Middle frontal gyrus (tissue), 1 donor: ENCODE results near the gene RASD2.

Experiments
- DNase-seq: peaks from one replicate; pipeline ENCODE4 v3.0.0-alpha.2; 2015; ENCODE audit warnings: low spot score; ENCODE audit errors: extremely low spot score

The RASD2 gene

DNA sequence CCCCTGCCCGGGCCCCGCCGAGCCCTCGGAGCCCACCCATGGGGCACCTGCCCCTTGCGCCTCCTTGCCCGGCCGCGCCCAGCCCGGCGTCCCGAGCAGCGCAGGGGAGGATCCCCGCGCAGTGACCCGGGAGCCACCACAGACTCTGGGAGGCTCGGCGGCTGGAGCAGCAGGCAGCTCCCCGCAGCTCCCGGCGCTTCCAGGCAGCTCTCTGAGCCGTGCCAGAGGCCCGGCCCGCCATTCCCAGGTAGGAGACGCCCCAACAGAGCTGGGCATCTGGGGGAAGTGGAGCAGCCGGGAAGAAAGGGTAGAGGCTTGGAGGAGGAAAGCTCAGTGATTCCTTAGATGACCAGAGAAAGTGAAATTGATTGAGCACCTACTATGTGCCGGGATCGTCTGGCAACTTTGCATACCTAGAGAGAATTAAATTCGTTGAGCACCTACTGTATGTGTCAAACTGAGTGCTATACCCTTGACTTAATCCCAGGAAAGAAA, 670 bp downstream of the RASD2 start:
- DNase-seq = no peak

DNA sequence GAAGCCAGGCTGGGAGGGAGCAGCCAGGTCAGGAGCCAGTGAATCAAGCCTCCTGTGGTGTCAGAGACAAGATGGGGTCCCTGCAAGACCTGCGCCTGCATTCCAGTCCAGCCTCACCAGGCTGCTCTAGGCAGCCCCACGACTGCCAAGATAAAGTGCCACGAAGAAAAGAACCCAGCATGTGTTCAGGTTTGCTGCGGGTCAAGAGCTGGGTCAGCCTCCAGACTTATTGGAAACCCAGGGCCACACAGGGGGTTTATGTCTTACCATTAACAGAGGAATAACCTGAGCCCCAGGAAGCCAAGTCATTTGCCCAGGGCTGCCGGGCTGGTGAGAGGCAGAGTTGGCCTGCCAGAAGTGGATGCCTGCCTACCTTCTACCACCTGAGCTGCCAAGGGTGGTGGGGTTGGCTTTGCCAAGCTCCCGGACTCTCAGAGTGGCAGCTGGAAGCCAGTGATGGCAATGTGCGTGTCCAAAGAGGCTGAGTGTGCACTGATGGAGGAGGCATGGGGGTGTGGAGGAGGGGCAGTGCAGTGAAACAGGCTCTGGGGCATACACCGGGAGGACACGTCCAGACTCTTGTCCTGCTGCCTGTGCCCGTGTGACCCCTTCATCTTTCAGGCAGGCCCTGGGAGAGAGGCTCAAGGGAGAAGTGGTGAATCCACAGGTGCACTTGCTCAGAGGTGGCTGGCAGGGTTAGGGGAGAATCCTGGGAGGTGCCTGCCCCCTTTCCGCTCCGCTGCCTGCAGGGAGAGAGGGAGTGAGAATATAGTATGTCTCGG, 1.7 kb downstream of the RASD2 start:
- no peak for DNase-seq

DNA sequence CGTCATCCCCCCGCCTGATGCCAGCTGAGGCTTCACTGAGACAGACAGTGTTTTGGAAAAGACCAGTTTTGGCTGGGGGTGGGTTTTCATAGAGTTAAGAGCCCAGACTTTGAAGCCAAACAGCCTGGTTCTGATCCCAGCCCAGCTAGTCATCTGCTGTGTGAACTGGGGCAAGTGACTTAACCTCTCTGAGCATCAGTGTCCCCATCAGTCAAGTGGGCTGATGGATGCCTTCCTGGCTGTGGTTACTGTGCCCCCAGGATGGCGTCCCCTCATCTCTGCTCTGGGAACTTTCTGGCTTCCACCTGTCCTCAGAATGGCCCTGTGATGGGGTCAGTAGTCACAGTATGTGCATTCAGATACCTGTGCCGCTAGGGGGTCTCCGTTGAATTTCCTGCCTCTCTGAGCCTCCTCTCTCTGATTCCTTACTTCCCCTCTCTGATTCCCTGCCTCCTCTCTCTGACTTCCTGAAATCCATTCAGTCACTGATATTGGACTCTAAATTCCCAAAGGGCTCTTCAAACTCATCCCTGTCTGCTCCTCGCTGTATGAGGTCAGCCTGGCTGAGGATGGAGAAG, 2.4 kb downstream of the RASD2 start:
- DNase-seq = no peak

DNA sequence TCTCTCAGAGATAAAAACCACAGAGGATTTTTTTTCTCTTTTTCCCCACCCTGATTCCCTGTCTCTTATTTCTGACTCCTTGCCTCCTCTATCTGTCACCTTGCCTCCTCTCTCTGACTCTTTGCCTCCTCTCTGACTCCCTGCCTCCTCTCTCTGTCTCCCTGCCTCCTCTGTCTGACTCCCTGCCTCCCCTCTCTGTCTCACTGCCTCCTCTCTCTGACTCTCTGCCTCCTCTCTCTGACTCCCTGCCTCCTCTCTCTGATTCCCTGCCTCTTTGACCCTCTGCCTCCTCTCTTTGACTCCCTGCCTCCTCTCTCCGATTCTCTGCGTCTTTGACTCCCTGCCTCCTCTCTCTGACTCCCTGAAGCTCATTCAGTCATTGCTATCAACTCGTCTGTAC, 3.1 kb downstream of the RASD2 start:
- DNase-seq = no peak

DNA sequence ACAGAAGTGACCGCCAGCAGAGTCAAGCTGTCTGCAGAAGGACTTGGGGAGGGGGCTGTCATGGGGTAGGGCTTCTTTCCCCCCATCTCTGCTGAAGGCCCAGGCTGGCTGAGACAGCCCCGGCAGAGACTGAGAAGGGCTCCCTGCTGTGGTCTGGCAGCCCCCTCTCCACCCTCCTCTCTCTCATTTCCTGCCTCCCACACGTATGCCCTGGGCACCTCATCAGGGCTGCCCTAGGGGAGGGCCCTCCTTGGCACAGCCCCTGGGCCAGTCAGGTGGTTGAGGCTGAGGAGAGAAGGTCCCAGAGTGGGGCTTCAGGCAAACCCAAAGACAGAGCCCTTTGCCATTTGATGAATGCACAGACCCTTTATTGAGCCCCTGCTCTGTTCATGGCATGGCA, 3.6 kb downstream of the RASD2 start:
- no peak for DNase-seq

DNA sequence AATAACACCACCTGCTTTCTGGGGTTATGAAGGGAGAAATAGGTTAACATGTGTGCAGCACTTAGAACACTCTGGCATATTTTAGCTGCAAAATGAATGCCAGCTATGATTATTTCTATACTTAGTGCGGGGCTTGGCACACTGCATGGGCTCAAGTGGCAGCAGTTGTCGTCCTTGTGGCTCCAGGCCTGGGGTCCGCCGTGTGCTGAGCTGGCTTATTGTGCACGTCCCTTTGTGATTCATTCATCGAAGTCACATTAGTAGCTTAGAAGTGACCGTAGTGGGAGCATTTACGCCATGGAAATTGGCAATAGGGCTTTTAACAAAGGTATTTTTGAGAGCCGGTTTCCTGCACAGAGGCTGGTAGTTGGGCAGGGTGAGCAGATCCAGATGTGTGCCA, 4.2 kb downstream of the RASD2 start:
- no peak for DNase-seq

DNA sequence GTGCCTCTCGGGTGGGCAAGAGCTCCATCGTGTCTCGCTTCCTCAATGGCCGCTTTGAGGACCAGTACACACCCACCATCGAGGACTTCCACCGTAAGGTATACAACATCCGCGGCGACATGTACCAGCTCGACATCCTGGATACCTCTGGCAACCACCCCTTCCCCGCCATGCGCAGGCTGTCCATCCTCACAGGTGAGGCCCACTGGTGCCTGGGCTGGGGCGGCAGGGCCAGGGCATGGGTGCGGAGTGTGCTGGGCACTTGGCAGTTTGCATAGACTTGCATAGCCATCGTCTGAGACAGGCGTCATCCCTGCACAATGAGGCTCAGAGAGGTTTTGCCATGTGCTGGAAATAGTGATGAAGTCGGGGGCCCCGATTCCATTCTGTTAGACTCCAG, 6.3 kb downstream of the RASD2 start:
- DNase-seq = no peak

DNA sequence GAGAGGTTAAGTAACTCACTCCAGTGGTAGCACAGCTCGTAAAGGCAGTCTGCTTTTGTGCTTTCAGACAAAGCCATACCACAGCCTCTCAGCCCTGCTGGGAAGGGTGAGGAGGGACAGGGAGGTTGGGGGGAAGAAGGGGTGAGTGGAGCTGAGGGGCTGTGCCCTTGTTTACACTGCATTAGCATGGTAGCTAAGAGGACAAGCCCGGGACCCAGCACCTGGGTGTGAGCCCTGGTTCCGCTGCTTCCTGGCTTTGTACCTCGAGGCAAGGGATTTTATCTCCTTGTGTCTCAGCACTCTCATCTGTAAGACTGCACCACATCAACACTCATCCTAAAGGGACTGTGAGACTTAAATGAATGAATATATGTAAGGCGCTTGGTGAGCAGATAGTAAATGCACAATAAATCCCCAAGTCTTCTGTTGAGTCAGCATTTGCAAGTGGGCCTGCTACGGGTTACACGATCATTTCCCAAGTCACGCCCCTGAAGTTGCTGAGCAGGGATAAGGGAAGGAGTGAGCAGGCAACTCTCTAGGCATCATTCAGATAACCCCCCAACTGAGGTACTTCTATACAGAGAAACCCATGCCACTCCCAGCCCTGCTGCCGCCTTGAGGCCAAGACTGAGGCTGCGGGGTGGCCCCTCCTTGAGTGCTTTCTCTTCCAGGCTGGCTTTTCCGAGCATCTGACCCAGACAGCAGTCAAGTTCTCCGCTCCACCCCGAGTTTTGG, 7.5 kb downstream of the RASD2 start:
- DNase-seq = no peak

DNA sequence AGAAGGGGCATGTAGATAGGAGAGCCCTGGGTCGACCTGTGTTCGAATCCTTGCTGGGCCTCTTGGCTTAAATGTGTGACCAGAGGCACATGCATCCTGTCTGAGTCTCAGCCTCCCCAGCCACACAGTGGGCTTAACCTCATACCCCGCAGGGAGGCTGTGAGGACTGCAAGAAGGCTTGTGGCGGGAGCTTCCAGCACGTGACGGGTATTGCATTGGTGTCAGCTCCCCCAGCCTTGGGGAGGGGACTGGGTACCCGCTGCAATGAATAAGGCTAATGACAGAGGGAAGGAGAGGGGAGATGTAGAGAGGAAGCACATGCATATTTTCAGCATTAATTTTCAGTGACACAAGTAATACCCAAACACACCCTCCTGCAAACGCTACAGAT, 8.1 kb downstream of the RASD2 start:
- no peak for DNase-seq

DNA sequence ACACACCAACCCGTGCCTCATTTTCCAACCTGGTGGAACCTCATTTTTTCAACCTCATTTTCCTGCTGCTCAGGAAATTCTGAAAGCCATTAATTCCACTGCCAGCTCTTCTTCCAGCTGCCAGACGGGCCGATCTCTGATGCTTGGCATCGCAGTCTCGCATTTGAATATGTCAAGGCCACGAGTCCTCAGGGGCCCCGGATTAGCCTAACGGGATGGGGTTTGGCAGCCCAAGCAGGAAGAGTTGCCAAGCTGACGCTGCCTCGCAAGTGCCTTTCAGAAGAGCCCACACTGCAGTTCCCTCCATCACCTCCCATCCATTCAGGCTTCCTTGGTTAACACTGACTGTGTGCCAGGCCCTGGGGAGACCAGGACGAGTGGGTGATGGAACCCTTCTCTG, 8.7 kb downstream of the RASD2 start:
- DNase-seq = peak; percentile 39

DNA sequence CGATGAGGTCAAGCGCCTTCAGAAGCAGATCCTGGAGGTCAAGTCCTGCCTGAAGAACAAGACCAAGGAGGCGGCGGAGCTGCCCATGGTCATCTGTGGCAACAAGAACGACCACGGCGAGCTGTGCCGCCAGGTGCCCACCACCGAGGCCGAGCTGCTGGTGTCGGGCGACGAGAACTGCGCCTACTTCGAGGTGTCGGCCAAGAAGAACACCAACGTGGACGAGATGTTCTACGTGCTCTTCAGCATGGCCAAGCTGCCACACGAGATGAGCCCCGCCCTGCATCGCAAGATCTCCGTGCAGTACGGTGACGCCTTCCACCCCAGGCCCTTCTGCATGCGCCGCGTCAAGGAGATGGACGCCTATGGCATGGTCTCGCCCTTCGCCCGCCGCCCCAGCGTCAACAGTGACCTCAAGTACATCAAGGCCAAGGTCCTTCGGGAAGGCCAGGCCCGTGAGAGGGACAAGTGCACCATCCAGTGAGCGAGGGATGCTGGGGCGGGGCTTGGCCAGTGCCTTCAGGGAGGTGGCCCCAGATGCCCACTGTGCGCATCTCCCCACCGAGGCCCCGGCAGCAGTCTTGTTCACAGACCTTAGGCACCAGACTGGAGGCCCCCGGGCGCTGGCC, 11.0 kb downstream of the RASD2 start:
- no peak for DNase-seq

DNA sequence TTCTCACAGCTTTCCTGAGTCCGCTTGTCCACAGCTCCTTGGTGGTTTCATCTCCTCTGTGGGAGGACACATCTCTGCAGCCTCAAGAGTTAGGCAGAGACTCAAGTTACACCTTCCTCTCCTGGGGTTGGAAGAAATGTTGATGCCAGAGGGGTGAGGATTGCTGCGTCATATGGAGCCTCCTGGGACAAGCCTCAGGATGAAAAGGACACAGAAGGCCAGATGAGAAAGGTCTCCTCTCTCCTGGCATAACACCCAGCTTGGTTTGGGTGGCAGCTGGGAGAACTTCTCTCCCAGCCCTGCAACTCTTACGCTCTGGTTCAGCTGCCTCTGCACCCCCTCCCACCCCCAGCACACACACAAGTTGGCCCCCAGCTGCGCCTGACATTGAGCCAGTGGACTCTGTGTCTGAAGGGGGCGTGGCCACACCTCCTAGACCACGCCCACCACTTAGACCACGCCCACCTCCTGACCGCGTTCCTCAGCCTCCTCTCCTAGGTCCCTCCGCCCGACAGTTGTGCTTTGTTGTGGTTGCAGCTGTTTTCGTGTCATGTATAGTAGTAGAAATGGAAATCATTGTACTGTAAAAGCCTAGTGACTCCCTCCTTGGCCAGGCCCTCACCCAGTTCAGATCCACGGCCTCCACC, 11.7 kb downstream of the RASD2 start:
- DNase-seq = no peak

DNA sequence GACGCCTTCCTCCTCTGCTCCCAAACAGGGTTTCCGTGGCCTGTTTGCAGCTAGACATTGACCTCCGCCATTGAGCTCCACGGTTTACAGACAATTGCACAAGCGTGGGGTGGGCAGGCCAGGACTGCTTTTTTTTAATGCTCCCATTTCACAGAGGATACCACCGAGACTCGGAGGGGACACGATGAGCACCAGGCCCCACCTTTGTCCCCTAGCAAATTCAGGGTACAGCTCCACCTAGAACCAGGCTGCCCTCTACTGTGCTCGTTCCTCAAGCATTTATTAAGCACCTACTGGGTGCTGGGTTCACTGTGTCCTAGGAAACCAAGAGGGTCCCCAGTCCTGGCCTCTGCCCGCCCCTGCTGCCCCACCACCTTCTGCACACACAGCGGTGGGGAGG, 12.2 kb downstream of the RASD2 start:
- DNase-seq = no peak

DNA sequence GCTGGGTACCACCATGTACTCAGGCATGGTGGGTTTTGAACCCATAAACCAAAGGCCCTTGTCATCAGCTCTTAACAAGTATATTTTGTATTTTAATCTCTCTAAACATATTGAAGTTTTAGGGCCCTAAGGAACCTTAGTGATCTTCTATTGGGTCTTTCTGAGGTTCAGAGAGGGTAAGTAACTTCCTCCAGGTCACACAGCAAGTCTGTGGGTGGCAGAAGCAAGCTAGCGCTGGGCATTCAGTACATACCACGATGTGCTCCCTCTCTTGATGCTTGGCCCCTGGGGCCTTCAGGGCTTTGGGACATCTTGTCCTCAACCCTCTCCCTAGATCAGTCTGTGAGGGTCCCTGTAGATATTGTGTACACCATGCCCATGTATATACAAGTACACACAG, 12.7 kb downstream of the RASD2 start:
- DNase-seq = no peak

DNA sequence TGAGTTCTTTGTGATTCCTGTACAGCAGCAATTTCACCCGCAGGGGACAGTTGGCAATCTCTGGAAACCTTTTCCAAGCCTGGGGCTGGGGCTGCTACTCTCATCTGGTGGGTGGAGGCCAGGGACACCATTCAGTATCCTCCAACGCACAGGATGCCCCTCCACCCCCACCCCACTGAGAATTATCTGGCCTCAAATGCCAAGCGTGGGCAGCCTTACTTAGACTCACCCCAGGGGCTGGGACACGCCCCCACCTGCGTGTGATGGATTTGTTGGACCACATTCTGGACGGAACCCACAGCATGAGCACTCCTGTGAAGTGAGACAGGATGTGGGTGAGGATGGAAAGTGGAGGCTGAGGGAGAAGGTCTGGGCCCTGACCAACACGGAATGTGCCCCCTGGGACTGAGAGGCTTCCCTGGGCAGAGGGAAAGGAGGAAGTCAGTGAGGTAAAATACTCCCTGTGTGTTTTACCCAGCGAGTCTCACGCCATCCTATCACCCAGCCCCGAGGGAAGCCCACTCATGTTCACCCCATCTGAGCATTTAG, 13.7 kb downstream of the RASD2 start:
- DNase-seq = no peak

DNA sequence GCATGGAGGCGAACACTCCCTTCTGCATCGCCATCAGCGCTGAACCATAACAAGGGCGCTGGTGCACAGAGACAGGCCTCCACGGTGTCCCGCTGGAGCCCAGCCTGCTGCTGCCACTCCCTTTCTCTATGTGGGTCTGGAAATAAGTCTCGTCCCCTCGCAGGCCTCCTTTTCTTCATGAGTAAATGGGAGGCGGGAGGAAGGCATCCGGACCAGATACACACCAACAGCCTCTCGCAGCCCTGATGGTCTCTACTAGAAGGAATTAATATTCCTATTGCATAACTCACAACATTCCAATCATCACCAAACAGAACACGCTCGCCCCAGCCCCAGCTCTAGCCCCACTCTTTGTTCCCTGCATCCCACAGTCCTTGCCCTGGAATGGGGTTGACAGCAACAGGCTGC, 14.9 kb downstream of the RASD2 start:
- DNase-seq = no peak

DNA sequence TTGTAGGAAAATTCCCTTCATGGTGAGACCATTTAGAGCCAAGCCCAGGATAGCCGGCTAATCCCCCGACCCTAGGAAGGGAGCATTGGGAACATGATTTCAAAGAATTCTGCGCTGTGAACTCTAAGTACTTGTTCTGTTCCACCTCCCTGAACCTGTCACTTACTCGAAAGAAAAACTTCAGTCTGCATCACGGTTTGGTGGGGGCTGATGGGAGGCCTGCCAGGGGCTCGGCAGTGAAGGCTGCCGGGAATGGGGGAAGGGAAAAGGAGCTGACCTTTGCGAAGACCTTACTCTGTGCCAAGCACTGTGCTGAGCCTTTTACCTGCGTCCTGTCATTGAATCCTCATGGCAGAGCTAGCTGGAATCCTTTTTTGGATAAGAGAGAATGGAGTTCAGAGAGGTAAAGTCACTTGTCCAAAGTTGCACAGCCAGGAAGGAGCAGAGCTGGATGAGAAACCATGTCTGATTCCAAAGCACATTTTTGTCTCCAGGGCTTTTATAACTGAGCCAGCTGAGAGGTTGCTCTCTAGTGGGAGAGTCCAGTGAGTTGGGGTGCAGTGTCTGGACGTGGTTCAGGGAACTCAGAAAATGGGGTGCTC, 15.4 kb downstream of the RASD2 start:
- no peak for DNase-seq

DNA sequence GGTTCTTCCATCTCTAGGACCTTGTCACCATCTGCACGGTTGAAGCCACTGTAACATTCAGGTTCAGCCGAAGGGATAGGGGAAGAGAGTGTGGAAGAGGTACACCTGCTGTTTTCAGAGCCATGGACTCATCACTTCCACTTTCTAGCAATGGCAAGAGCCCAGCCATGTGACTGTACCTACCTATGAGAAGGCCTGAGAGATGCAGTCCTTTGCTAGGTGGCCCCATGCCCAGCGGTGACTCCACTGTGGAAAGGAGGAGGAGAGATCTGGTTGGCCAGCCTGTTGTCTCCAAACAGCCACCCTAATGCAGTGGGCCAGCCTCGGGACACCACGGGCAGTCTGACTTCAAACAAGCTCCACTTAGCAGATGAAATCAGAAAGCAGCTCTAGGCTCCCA, 16.0 kb downstream of the RASD2 start:
- no peak for DNase-seq

DNA sequence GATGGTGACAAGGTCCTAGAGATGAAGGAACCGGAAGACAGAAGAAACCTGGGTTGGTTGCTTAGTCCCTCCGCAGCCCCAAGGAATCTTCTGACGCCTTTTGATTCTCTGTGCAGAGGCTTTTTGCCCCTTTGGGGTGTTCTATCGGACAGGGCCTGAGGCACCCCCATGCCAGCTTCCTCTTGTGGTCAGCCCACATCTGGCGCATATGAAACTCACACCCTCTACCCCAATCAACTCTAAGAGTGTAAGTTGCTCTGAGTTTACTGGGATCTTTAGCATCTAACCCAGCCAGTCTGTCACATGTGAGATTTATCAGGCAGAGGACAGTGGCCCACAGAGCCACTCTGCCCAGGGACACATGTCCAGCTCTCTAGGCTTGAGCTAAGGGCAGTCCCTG, 17.4 kb downstream of the RASD2 start:
- DNase-seq = no peak

DNA sequence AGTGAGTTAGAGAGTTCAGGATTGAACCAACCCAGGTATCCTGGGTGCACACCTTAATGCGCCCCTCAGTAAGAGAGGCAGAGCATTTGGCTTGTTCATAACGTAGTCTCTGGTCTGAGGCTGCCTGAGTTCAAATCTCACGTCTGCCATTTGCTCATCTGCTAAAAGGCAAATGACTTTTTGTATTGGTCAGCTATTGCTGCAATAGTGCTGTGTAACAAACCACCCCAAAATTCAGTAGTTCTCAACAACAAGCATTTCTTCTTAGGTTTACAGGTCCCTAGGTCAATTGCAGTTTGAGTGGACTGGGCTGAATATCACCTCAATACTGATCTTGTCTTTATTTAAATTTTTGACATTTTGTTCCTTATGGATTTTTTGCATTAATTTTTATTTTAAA, 18.1 kb downstream of the RASD2 start:
- DNase-seq = no peak
